HEK293T (cell line): ENCODE results near the gene GFPT1.

ENCODE experiments used
- CTCF ChIA-PET: fragments of 350-600 bp; formaldehyde crosslinking; extraction: SDS; loops from one replicate; lab custom pipeline; 2021; ENCODE audit warnings: antibody characterized with exemption, inconsistent platforms; lab: Yijun Ruan, JAX
- POLR2A ChIA-PET: fragments of 350-600 bp; formaldehyde crosslinking; extraction: SDS; loops from one replicate; lab custom pipeline; 2020; ENCODE audit warnings: antibody characterized with exemption, inconsistent platforms; lab: Yijun Ruan, JAX
- DNase-seq: peaks from one replicate; pipeline ENCODE4 v3.0.0; 2012; ENCODE audit warnings: mixed read lengths; ENCODE audit errors: extremely low spot score
- ARNT ChIP-seq: fragments of 450-650 bp; IDR thresholded peaks from 2 replicates; pipeline ENCODE4 v1.6.1; 2017; ENCODE audit warnings: mild to moderate bottlenecking
- BHLHE40 ChIP-seq: fragments of 450-650 bp; IDR thresholded peaks from 2 replicates; pipeline ENCODE4 v1.6.1; 2016; ENCODE audit warnings: mild to moderate bottlenecking, moderate library complexity, borderline replicate concordance
- CTBP1 ChIP-seq: fragments of 450-650 bp; IDR thresholded peaks from 2 replicates; pipeline ENCODE4 v1.6.1; 2016; ENCODE audit warnings: borderline replicate concordance
- ELF4 ChIP-seq: fragments of 450-650 bp; IDR thresholded peaks from 2 replicates; pipeline ENCODE4 v1.6.1; 2017; ENCODE audit warnings: antibody characterized with exemption
- FOXA1 ChIP-seq: fragments of 450-650 bp; IDR thresholded peaks from 2 replicates; pipeline ENCODE4 v1.6.1; 2016; ENCODE audit warnings: mild to moderate bottlenecking
- FOXK2 ChIP-seq: fragments of 450-650 bp; IDR thresholded peaks from 2 replicates; pipeline ENCODE4 v1.6.1; 2016; ENCODE audit warnings: mild to moderate bottlenecking
- FOXM1 ChIP-seq: fragments of 450-650 bp; IDR thresholded peaks from 2 replicates; pipeline ENCODE4 v1.6.1; 2017; ENCODE audit warnings: mild to moderate bottlenecking, borderline replicate concordance
- HDGF ChIP-seq: fragments of 450-650 bp; IDR thresholded peaks from 2 replicates; pipeline ENCODE4 v1.6.1; 2017; ENCODE audit warnings: antibody characterized with exemption, borderline replicate concordance
- L3MBTL2 ChIP-seq: fragments of 450-650 bp; conservative IDR thresholded peaks from 2 replicates; pipeline ENCODE4 v1.6.1; 2016; ENCODE audit warnings: mild to moderate bottlenecking
- LEF1 ChIP-seq: fragments of 450-650 bp; IDR thresholded peaks from 2 replicates; pipeline ENCODE4 v1.6.1; 2017; ENCODE audit warnings: mild to moderate bottlenecking, borderline replicate concordance
- NFRKB ChIP-seq: fragments of 450-650 bp; IDR thresholded peaks from 2 replicates; pipeline ENCODE4 v1.6.1; 2016; ENCODE audit warnings: mild to moderate bottlenecking, moderate library complexity
- PKNOX1 ChIP-seq: fragments of 450-650 bp; IDR thresholded peaks from 2 replicates; pipeline ENCODE4 v1.6.1; 2016
- SP1 ChIP-seq: fragments of 450-650 bp; IDR thresholded peaks from 2 replicates; pipeline ENCODE4 v1.6.1; 2017
- SUZ12 ChIP-seq: fragments of 450-650 bp; IDR thresholded peaks from 2 replicates; pipeline ENCODE4 v1.6.1; 2016; ENCODE audit warnings: mild to moderate bottlenecking
- TARDBP ChIP-seq: fragments of 450-650 bp; IDR thresholded peaks from 2 replicates; pipeline ENCODE4 v1.6.1; 2016
- ZNF384 ChIP-seq: fragments of 450-650 bp; IDR thresholded peaks from 2 replicates; pipeline ENCODE4 v1.6.1; 2016

The GFPT1 gene

DNA sequence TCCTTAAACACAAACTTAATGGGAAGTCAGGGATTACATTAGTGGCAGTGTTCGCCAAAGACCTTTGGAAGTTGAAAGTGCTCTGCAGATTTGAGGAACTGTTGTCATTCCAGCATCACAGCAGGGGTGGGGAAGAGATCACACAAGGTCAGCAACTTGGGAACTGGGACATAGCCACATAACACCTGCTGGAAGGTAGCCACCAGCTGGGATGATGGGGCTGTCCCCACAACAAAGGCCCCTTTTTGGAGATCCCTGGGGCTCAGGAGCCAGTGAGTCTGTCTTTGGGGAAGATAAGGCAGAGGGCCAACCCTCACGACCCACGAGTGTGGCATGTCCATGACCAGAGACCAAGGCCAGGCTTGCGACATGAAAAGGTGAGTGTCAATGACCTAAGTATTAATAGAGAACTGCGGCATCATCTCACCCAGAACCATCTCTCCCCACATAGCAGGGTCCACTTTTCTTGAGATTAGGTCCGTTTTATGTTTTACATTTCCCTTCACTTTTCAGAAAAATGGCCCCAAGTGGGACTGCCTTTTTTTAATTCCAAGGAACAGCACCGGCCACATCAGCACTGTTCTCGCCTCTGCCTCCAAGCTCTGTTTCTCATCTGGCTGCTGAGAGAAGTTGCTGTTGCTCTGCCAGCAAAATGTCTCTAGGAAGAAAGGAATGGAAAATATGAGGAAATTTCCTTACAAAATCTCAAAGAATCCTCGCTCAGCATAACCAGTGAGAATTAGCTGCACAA is 106.9 kb downstream of the GFPT1 start:
- ChIA-PET POLR2A (no interaction called here), CTCF (interaction anchor here (0.6 kb wide), 1 partner anchor 360 kb away, joined by 3 read pairs; no protein-coding TSS in a partner anchor)
- TF ChIP-seq FOXK2, result no peak
- TF ChIP-seq ELF4, result no peak
- TF ChIP-seq ARNT, result no peak
- TF ChIP-seq FOXM1, result no peak
- no peak for TF ChIP-seq LEF1
- TF ChIP-seq SUZ12, result no peak
- DNase-seq, result no peak

GRCh38 chr2:69279211-69279610 is 107.8 kb downstream of the GFPT1 start:
- DNase-seq, result no peak
- ChIA-PET POLR2A (no interaction called here), CTCF (no interaction called here)
- TF ChIP-seq FOXK2, result no peak
- TF ChIP-seq SUZ12, result no peak
- TF ChIP-seq ELF4, result no peak
- TF ChIP-seq FOXA1, result no peak
- no peak for TF ChIP-seq HDGF

DNA sequence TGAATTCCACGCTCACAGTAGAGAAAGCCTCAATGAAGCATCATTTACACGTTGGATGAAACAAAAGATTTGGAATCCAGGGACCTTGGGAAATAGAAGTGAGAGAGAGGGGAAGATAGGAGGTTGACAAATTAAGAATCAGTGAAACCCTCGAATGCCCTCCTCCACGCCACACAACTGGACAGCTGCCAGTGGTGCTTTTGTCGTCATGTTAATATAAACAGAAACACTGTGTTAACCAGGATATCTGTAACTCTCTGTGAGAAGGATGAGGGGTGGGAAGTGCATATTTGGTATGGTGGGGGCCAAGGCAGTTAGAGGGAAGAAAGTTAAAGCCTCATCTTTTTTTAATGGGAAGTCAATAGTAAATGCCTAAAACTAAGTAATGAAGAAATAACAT is 108.7 kb downstream of the GFPT1 start:
- CTCF ChIA-PET, result interaction anchor here (0.6 kb wide), 1 partner anchor 97 kb away, joined by 3 read pairs; no protein-coding TSS in a partner anchor
- POLR2A ChIA-PET, result no interaction called here
- TF ChIP-seq FOXK2 (no peak), L3MBTL2 (no peak), ARNT (no peak), HDGF (no peak), BHLHE40 (no peak), TARDBP (no peak), PKNOX1 (no peak), NFRKB (no peak), SP1 (no peak), ZNF384 (no peak), FOXA1 (no peak), ELF4 (no peak), SUZ12 (no peak), FOXM1 (no peak), CTBP1 (no peak)
- no peak for DNase-seq

- CTCF ChIA-PET, result no interaction called here
- TF ChIP-seq TARDBP (no peak), SP1 (no peak), HDGF (no peak), CTBP1 (no peak), ELF4 (no peak), NFRKB (no peak), FOXM1 (no peak), ARNT (no peak), ZNF384 (no peak), BHLHE40 (no peak), FOXA1 (no peak)
- POLR2A ChIA-PET, result interaction anchor here (0.6 kb wide), 1 partner anchor 97 kb away, joined by 3 read pairs; no protein-coding TSS in a partner anchor
- DNase-seq, result no peak
Measured at GRCh38 chr2:69275490-69275889, 111.5 kb downstream of the GFPT1 start.

DNA sequence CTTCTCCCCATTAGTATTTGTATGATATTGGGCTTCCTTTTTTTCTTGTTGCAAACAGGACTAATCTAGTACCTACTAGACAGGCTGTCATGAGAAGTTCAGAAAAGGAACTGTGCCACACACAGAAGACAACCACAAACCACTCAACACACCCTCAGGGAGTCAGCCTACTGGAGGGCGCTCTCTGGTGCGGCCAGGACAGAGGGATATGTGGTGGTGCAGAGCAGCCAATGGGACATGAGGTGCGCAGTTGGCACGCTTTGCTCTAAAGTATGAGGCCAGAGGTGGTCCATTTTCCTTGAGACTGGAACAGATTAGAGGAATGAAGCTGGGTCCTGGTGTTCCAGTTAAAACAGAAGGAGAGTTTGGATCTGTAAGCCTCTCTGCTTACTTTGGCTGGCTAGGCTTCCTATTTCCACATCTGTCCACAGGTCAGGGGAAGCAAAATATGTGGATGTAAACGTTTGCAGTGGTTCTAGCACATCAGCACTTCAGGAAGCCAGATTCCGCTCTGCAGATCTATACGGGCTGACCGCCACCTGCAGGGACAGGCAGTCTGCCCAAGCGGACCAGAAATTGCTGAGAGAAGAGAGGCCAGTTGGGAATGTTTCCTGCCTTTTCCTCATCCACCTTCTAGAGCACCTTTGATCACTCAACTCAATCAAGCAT is 114.1 kb downstream of the GFPT1 start:
- DNase-seq, result no peak
- TF ChIP-seq L3MBTL2, result no peak
- TF ChIP-seq HDGF, result no peak
- TF ChIP-seq CTBP1, result no peak
- TF ChIP-seq SP1, result no peak
- no peak for TF ChIP-seq NFRKB
- no peak for TF ChIP-seq BHLHE40
- no peak for TF ChIP-seq FOXA1
- TF ChIP-seq FOXK2, result no peak
- no peak for TF ChIP-seq FOXM1
- TF ChIP-seq SUZ12, result no peak
- no peak for TF ChIP-seq ZNF384
- POLR2A ChIA-PET, result no interaction called here
- CTCF ChIA-PET, result no interaction called here

DNA sequence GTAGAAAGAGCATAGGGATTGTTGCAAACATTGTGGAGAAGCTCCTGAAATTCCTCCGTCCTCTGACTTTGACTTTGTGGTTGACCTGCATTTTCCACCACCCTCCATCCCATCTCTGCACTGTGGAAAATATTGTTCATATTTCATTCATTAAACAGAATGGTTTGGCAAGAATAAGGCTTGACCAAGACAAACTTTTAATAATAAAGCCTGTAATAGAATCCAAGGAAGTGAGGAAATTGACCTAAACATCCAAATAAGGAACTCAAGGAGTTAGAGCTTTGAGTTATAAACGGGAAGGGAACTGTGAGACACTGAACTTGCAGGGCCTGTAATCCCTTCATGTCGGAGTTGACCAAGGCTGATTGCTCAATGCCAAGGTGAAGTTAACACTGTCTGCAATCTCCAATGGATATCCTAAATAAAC is 115.2 kb downstream of the GFPT1 start:
- CTCF ChIA-PET, result no interaction called here

More for the DNA sequence above, 115.2 kb downstream of the GFPT1 start:
- DNase-seq, result no peak
- no peak for TF ChIP-seq ELF4
- no peak for TF ChIP-seq SUZ12
- TF ChIP-seq SP1, result no peak
- no peak for TF ChIP-seq FOXM1
- no peak for TF ChIP-seq NFRKB
- no peak for TF ChIP-seq BHLHE40
- TF ChIP-seq TARDBP, result no peak
- POLR2A ChIA-PET, result no interaction called here
